HepG2 (cell line): ENCODE results near the gene GGACT. TPM values are rescaled to one million over a fixed set of nuclear protein-coding genes. Genes with fewer than 3 reads are reported as not detected.
A peak's percentile ranks its signal among the peaks of the same experiment; 100 is the strongest.

Experiments used
- ASH2L ChIP-seq: fragments of 300-600, 200-600 bp; sonication (generic); IDR thresholded peaks from 2 replicates; pipeline ENCODE4 v1.7.0; 2017; ENCODE audit warnings: low read depth, mild to moderate bottlenecking, moderate library complexity, mixed read lengths, low read length; ENCODE audit not compliant: insufficient read length
- BATF2 ChIP-seq: sonication (generic); formaldehyde crosslinking; IDR thresholded peaks from 2 replicates; pipeline ENCODE4 v1.8.0; 2022; ENCODE audit warnings: mild to moderate bottlenecking, missing genetic modification reagents, moderate library complexity
- GABPA ChIP-seq, 2 experiments: IDR thresholded peaks; 2 replicates each; pipeline ENCODE4 v1.6.1; 2011 to 2016; ENCODE audit warnings: low read depth in 2 of 2, low read length in 1 of 2, missing biosample characterization in 1 of 2, missing genetic modification characterization in 1 of 2
- ISL2 ChIP-seq: sonication (generic); formaldehyde crosslinking; IDR thresholded peaks from 2 replicates; pipeline ENCODE4 v1.5.0; 2020; ENCODE audit warnings: missing genetic modification reagents
- LRRFIP1 ChIP-seq: sonication (generic); formaldehyde crosslinking; conservative IDR thresholded peaks from 2 replicates; pipeline ENCODE4 v1.4.0; 2020; ENCODE audit warnings: missing genetic modification reagents
- MBD4 ChIP-seq: IDR thresholded peaks from 2 replicates; pipeline ENCODE4 v1.6.1; 2012; ENCODE audit warnings: low read length, inconsistent platforms, borderline replicate concordance
- PRDM4 ChIP-seq: sonication (generic); formaldehyde crosslinking; IDR thresholded peaks from 2 replicates; pipeline ENCODE4 v1.9.0; 2021; ENCODE audit warnings: missing genetic modification reagents, borderline replicate concordance
- REL ChIP-seq: sonication (generic); formaldehyde crosslinking; conservative IDR thresholded peaks from 2 replicates; pipeline ENCODE4 v1.8.0; 2022; ENCODE audit warnings: mild to moderate bottlenecking, missing genetic modification reagents, moderate library complexity
- SMAD1 ChIP-seq: sonication (generic); formaldehyde crosslinking; IDR thresholded peaks from 2 replicates; pipeline ENCODE4 v1.4.0; 2020; ENCODE audit warnings: missing genetic modification reagents, low read depth, mild to moderate bottlenecking, borderline replicate concordance
- U2AF1 ChIP-seq: fragments of 200-400 bp; formaldehyde crosslinking; optimal IDR thresholded peaks from 2 replicates; pipeline ENCODE3; 2017; ENCODE audit warnings: mild to moderate bottlenecking, low read depth, low read length
- ZBTB26 ChIP-seq: IDR thresholded peaks from 2 replicates; pipeline ENCODE4 v1.6.1; 2016; ENCODE audit warnings: missing compliant biosample characterization, missing genetic modification reagents, borderline replicate concordance
- ZFP36L2 ChIP-seq: sonication (generic); formaldehyde crosslinking; IDR thresholded peaks from 2 replicates; pipeline ENCODE4 v1.4.0; 2020; ENCODE audit warnings: missing genetic modification reagents
- ZNF180 ChIP-seq: sonication (generic); formaldehyde crosslinking; IDR thresholded peaks from 2 replicates; pipeline ENCODE4 v1.4.0; 2020; ENCODE audit warnings: low read depth, missing genetic modification reagents, borderline replicate concordance
- ZNF275 ChIP-seq: sonication (generic); formaldehyde crosslinking; IDR thresholded peaks from 2 replicates; pipeline ENCODE4 v1.8.0; 2022; ENCODE audit warnings: missing genetic modification reagents, mild to moderate bottlenecking, inconsistent platforms, borderline replicate concordance
- ZNF326 ChIP-seq: sonication (generic); formaldehyde crosslinking; IDR thresholded peaks from 2 replicates; pipeline ENCODE4 v1.4.0; 2020; ENCODE audit warnings: missing genetic modification reagents, borderline replicate concordance
- ZNF569 ChIP-seq: sonication (generic); formaldehyde crosslinking; IDR thresholded peaks from 2 replicates; pipeline ENCODE4 v1.5.0; 2020; ENCODE audit warnings: mild to moderate bottlenecking, missing genetic modification reagents, moderate library complexity, borderline replicate concordance
- ZNF800 ChIP-seq: sonication (generic); formaldehyde crosslinking; IDR thresholded peaks from 2 replicates; pipeline ENCODE4 v1.4.0; 2020; ENCODE audit warnings: missing genetic modification reagents
- polyA plus RNA-seq, 8 experiments: library from polyadenylated mRNA; depleted of rRNA in 3 of 8; stranded (reverse) in 7 of 8; unstranded in 1 of 8; fragments of >200 nt; fragmentation: Illumina TruSeq in 4 of 8; extraction: Trizol in 4 of 8; gene quantifications; 2 replicates each; pipeline versions ENCODE4 v1.2.1 to v1.2.3, GENCODE V29; 2011 to 2016; ENCODE audit warnings: low read depth in 4 of 8, missing spikeins in 1 of 8, mixed read lengths in 1 of 8; ENCODE audit not compliant: insufficient read depth in 1 of 8
- total RNA-seq, 5 experiments: library from RNA; depleted of rRNA; stranded (reverse); fragments of >200 nt; fragmentation: Illumina TruSeq; extraction: Trizol; gene quantifications; 2 replicates each; pipeline ENCODE4 v1.2.3, GENCODE V29; 2016; ENCODE audit warnings: low read depth in 1 of 5

GGACT gene
- total and polyA plus RNA-seq, 2 of the 13 experiments (the other 11 are each of a cell fraction or from before 2014, with no cell fraction given) = 1.7 to 1.9 TPM

- TF ChIP-seq ZNF800 (CRISPR knock-in tag) (no peak), ASH2L (no peak), ZBTB26 (CRISPR knock-in tag) (no peak), MBD4 (no peak), REL (CRISPR knock-in tag) (no peak), SMAD1 (CRISPR knock-in tag) (no peak), ZFP36L2 (no peak), PRDM4 (no peak), ZNF275 (CRISPR knock-in tag) (no peak), ZNF569 (CRISPR knock-in tag) (no peak), LRRFIP1 (CRISPR knock-in tag) (no peak), GABPA (IDR thresholded peaks at IDR 0.05; ENCODE audit: low read depth, low read length) (peak; percentile 67), GABPA (CRISPR knock-in tag; IDR thresholded peaks at IDR 0.05; ENCODE audit: low read depth) (0 out of 2 replicates have a peak, but pooled peaks have one; percentile 36), ISL2 (CRISPR knock-in tag) (no peak), BATF2 (CRISPR knock-in tag) (peak; percentile 43; the same call in 1 of the 2 replicates), ZNF326 (CRISPR knock-in tag) (no peak), U2AF1 (no peak), ZNF180 (CRISPR knock-in tag) (no peak)
These were observed at the start of gene GGACT (continued) for GRCh38 chr13:100588331-100589177.
